ENCODE data around the gene SOX3.

SOX3 gene

DNA sequence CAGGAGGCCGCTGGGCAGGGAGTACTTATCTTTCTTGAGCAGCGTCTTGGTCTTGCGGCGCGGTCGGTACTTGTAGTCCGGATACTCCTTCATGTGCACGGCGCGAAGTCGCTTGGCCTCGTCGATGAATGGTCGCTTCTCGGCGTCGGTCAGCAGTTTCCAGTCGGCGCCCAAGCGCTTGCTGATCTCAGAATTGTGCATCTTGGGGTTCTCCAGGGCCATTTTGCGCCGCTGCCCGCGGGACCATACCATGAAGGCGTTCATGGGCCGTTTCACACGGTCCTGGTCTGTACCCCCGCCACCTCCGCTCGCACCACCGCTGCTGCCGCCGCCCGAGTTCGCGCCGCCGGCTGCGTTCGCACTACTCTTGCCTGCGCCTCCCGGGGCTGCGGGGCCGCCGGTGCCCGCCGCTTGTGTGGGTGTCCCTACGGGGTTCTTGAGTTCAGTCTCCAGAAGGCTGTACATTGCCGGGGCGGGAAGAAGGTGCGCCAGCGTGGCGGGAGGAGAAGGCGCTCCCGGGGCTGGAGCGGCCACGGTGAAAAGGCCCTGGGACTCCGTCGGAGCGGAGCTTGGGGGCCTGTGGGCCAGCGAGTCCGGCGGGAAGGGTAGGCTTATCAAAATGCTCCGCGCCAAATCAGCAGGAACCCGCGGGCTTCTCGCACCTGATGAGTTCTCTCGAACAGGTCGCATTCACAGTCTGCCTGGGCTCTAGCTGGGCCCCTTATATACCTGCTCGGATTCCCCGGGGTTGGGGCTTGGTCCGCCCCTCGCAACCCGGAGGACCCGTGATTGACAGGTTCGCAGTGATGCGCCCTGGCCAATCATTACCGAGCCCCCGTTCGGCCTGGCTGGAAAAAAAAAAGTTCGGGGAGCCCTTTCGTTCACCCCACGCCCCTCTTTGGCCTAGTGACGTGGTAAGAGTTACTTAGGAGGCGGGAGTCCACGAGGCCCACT, at the start of gene SOX3:
Gene SOX3 (minus strand): TSS at position 699 of the 954 bp plus-strand sequence. CDS start 9 bp downstream, at position 690.
- peak within 1 kb of the TSS; percentile 7 for H3K4me3 Mint-ChIP-seq
- H3K9me3 Mint-ChIP-seq (ENCODE audit: low read depth) = no peaks in the 10 kb centered on the region
- H3K27me3 Mint-ChIP-seq = peaks cover 27% of the 10 kb centered on the region
- H3K4me1 Mint-ChIP-seq (ENCODE audit: low read depth) = peaks cover 9% of the 10 kb centered on the region
- H3K36me3 Mint-ChIP-seq = no peaks in the 10 kb centered on the region
- H3K27ac Mint-ChIP-seq = no peak within 1 kb of the TSS

DNA sequence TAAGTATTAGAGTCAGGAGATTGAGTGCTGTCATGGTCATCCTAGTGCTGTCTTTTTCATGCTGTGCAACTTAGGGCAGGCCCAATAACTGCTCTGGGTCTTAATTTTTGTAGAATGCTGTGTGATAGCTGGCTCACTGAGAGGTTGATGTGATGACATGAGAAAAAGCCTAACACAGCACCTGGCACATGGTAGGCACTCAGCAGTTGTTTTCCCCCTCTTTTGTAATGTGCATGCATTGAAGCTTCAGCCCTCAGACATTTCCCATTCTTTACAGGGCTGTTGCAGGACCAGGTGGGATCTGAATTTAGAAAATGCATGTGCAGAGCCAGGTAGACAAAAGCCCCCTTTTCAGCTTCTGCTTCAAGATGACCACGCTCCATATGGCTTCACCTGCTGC, 44.1 kb upstream of the SOX3 start:
- no peaks in the 10 kb centered on the region for H3K27me3 Mint-ChIP-seq
- H3K36me3 Mint-ChIP-seq = no peaks in the 10 kb centered on the region
- no peaks in the 10 kb centered on the region for H3K9me3 Mint-ChIP-seq (ENCODE audit: low read depth)
- H3K27ac Mint-ChIP-seq = no peak overlapping the region
- no peak overlapping the region for H3K4me3 Mint-ChIP-seq
- no peaks in the 10 kb centered on the region for H3K4me1 Mint-ChIP-seq (ENCODE audit: low read depth)

DNA sequence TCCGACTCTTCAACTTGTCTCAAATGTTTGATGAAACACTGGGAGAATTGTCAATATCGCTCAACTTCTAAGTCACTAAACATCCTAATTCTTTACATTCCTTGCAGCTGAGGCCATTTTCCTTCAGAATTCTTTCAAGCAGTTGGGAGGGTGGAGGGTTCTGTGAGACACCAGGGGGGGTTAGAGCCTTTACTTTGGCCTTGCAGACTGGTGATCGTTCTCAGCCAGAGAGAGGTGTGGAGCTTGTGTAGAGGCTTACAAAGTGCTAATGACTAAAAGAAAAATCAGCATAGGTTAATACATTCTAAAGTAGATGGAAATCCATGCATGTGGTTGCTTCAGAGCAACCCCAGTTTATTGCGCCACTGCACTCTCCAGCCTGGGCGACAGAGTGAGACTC, 21.3 kb upstream of the SOX3 start:
- H3K27me3 Mint-ChIP-seq = no peaks in the 10 kb centered on the region
- no peaks in the 10 kb centered on the region for H3K36me3 Mint-ChIP-seq
- no peak overlapping the region for H3K27ac Mint-ChIP-seq
- no peaks in the 10 kb centered on the region for H3K9me3 Mint-ChIP-seq (ENCODE audit: low read depth)
- no peaks in the 10 kb centered on the region for H3K4me1 Mint-ChIP-seq (ENCODE audit: low read depth)
- H3K4me3 Mint-ChIP-seq = no peak overlapping the region

DNA sequence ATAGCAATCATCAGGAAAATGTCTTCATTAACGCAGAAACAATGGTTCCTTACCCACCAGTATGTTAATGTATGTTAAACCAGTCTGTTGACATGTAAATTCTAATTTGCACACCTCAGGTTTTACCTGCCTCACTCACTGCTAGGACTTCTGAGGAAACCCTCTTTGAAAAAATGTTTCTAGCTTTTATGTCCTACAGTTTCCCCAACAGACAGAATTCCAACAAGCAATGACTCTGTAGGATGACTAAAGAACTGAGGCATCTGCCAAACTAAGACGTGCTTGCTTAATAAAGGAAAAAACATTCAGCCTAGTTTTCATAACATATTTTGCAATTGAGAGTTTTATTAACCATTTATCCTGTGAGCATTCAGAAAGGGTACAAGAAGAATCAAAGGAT, 20.6 kb upstream of the SOX3 start:
- Mint-ChIP-seq H3K27me3 (no peaks in the 10 kb centered on the region), H3K9me3 (ENCODE audit: low read depth) (no peaks in the 10 kb centered on the region), H3K4me1 (ENCODE audit: low read depth) (no peaks in the 10 kb centered on the region), H3K36me3 (no peaks in the 10 kb centered on the region), H3K4me3 (no peak overlapping the region), H3K27ac (no peak overlapping the region)

DNA sequence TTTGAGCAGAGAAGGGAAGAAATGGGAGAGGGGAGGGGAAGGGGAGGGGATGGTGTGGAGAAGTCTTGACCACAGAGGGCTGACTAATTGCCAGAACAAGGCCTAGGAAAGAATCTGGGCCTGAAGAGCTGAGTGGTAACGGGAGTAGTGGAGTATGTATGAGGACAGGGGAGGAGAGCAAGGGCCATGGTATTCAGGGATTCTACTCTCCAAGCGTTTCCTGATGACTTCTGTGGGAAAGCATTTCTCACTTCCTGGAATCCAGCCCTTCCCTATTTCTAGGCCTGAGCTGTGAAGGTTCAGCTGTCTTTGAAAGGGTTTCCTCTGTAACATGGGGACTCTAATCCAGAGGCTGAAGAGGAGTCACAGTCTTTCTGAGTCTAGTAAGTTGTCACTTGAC, 19.7 kb upstream of the SOX3 start:
- Mint-ChIP-seq H3K9me3 (ENCODE audit: low read depth) (no peaks in the 10 kb centered on the region), H3K27me3 (no peaks in the 10 kb centered on the region), H3K27ac (no peak overlapping the region), H3K4me1 (ENCODE audit: low read depth) (no peaks in the 10 kb centered on the region), H3K36me3 (no peaks in the 10 kb centered on the region), H3K4me3 (no peak overlapping the region)

DNA sequence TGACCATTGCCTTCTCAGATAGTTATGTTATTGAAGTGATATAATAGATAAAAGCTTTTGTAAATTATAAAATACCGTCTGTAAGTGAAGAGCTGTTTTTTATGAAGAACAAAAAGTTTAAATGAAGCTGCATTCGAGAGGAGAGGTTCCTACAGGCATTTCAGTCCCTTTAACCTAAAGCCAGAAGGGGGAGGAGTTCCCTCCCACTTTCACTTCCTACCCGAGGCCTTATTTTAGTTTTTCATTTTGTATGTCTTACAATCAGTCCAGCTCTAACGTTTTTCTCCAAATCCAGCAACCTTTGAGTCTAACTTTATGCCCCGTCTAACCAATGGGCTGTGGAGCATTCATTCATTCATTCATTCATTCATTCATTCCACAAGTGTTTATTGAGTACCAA, 16.5 kb upstream of the SOX3 start:
- Mint-ChIP-seq H3K27ac (no peak overlapping the region), H3K4me3 (no peak overlapping the region), H3K9me3 (ENCODE audit: low read depth) (no peaks in the 10 kb centered on the region), H3K27me3 (no peaks in the 10 kb centered on the region), H3K4me1 (ENCODE audit: low read depth) (no peaks in the 10 kb centered on the region), H3K36me3 (no peaks in the 10 kb centered on the region)

DNA sequence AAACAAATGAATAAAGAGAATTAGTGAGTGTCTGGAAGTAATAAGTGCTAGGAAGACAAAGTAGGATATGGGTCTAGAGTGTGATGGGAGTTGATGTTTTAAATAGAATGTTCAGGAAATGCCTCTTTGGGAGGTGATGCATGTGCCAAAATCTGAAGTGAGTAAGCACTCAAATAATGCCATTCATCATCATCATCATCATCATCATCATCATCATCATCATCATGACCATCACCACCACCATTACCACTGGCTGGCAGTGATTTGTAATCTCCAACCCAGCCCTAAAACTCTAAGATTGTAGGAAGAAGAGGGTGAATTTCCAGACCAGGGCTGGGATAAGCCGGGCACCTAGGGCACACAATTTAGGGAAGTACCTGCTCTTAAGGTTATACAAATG, 9.7 kb upstream of the SOX3 start:
- Mint-ChIP-seq H3K4me1 (ENCODE audit: low read depth) (no peaks in the 10 kb centered on the region), H3K27ac (no peak overlapping the region), H3K36me3 (no peaks in the 10 kb centered on the region), H3K9me3 (ENCODE audit: low read depth) (no peaks in the 10 kb centered on the region), H3K4me3 (no peak overlapping the region), H3K27me3 (peaks cover 3% of the 10 kb centered on the region)

DNA sequence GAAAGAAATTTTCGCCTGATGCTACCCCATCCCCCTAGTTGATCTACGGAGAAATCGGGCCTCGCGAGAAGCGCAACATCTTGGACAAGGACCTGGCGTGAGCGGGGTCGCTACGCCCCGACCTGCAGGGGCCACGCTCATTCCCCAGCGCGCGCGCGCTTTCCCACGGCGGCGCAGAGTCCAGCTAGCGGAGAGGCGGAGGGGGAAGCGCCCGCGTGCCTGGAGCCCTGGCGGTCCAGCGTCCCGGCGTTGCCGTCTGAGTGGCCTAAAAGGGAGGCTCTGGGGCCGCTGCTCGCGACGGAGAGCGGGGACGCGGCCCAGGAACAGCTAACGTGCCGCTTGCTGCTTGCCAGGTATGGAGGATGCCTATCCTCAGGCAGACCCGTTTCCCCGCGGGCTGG, 6.0 kb upstream of the SOX3 start:
- Mint-ChIP-seq H3K9me3 (ENCODE audit: low read depth) (no peaks in the 10 kb centered on the region), H3K36me3 (no peaks in the 10 kb centered on the region), H3K27me3 (peaks cover 14% of the 10 kb centered on the region), H3K27ac (no peak overlapping the region), H3K4me3 (no peak overlapping the region), H3K4me1 (ENCODE audit: low read depth) (peaks cover 1% of the 10 kb centered on the region)

DNA sequence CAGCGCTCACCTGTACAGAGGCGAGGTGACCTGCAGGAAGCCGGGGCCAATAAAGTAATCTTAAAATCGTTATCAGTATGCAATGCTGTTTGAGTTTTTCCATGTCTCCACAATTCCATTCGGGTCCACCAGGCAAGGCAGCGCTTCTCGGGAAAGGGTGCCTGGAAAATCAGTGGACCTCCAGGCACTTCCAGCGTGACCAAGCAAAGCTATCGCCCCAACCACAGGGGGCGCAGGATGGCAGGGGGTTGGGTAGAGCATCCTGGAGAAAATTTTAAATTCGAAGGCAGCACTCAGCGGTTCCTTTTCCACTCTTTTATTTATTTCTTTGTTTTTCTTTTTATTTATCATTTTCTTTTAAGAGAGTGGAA, 5.4 kb upstream of the SOX3 start:
- H3K27me3 Mint-ChIP-seq = peaks cover 14% of the 10 kb centered on the region
- no peaks in the 10 kb centered on the region for H3K36me3 Mint-ChIP-seq
- H3K27ac Mint-ChIP-seq = no peak overlapping the region
- no peak overlapping the region for H3K4me3 Mint-ChIP-seq
- H3K4me1 Mint-ChIP-seq (ENCODE audit: low read depth) = peaks cover 1% of the 10 kb centered on the region
- no peaks in the 10 kb centered on the region for H3K9me3 Mint-ChIP-seq (ENCODE audit: low read depth)

DNA sequence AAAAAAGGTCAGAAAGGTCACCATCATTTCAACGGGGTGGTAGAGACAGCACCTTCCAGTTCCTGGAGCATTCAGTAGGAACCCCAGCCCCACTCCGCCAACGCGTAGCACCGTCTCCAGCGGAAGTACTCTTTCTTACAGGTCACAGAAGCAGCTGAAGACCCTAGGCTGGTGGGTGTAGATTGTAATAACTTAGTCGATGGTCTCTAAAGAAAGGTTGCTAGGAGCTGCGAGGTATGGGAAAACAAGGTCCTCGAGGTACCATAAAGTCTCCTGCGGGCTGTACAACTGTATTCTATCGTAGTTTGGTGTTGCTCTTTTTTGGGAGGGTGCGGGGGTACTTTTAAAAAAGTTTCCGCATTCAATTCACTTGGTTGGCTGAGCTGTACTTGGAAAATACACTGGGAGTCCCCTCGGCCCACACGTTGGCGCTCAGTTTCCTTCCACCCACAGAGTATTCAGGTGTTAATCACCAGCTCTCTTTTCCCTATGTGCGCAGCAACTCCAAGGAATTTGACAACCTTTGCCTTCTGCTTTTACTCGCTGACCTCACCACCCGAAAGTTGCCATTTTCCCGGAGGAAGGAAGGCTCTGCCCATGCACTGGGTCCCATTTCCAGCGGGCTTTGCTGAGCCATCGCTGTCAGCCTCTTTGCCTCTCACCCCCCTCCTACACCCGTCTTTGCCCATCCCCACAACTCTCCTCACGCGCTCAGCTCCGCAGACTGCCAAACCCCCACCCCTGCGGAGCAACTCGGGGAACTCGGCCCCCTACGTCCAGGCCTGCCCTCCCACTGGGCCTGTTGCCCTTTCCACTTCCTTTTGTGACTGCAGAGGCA, 4.8 kb upstream of the SOX3 start:
- H3K27me3 Mint-ChIP-seq = peaks cover 14% of the 10 kb centered on the region
- H3K27ac Mint-ChIP-seq = no peak overlapping the region
- no peak overlapping the region for H3K4me3 Mint-ChIP-seq
- H3K36me3 Mint-ChIP-seq = no peaks in the 10 kb centered on the region
- H3K9me3 Mint-ChIP-seq (ENCODE audit: low read depth) = no peaks in the 10 kb centered on the region
- H3K4me1 Mint-ChIP-seq (ENCODE audit: low read depth) = peaks cover 3% of the 10 kb centered on the region

DNA sequence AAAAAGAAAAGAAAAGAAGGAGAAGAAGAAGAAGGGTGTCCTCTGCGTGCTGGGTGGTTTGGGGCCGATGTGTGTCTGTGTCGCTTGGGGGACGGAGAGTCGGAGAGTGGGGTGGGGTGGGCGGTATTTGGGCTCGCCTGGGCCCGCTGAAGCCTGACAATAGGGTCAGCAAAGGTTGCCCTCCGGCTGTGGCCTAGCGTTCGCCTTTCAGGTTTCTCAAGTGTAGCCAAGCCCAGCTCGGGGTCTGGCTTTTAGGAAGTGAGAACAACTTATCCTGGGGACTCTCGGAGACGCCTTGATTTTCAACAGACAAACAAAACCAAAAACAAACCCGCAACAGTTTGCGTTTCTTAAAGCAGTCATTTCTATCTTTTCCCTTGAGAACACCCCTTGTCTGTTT, 4.1 kb upstream of the SOX3 start:
- Mint-ChIP-seq H3K27me3 (peaks cover 14% of the 10 kb centered on the region), H3K4me1 (ENCODE audit: low read depth) (peaks cover 3% of the 10 kb centered on the region), H3K27ac (no peak overlapping the region), H3K4me3 (no peak overlapping the region), H3K9me3 (ENCODE audit: low read depth) (no peaks in the 10 kb centered on the region), H3K36me3 (no peaks in the 10 kb centered on the region)

DNA sequence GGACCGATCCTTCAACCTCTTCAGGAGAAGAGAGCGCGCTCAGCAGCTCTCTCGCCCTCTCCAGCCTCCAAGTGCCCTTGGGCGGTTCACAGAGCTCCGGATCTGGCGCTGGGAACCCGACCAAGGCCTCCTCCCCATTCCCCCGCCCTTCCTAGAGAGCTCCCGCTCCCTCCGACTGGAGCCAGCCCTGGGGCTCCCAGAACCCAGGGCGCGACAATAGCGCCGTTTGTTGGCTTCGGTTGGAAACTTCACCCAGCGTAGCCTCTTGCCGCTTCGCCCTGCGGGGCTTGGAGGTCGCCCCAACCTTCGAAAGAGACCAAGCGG, 3.1 kb upstream of the SOX3 start:
- H3K4me1 Mint-ChIP-seq (ENCODE audit: low read depth) = peaks cover 8% of the 10 kb centered on the region
- no peak overlapping the region for H3K4me3 Mint-ChIP-seq
- H3K36me3 Mint-ChIP-seq = no peaks in the 10 kb centered on the region
- H3K27ac Mint-ChIP-seq = no peak overlapping the region
- no peaks in the 10 kb centered on the region for H3K9me3 Mint-ChIP-seq (ENCODE audit: low read depth)
- peaks cover 14% of the 10 kb centered on the region for H3K27me3 Mint-ChIP-seq

DNA sequence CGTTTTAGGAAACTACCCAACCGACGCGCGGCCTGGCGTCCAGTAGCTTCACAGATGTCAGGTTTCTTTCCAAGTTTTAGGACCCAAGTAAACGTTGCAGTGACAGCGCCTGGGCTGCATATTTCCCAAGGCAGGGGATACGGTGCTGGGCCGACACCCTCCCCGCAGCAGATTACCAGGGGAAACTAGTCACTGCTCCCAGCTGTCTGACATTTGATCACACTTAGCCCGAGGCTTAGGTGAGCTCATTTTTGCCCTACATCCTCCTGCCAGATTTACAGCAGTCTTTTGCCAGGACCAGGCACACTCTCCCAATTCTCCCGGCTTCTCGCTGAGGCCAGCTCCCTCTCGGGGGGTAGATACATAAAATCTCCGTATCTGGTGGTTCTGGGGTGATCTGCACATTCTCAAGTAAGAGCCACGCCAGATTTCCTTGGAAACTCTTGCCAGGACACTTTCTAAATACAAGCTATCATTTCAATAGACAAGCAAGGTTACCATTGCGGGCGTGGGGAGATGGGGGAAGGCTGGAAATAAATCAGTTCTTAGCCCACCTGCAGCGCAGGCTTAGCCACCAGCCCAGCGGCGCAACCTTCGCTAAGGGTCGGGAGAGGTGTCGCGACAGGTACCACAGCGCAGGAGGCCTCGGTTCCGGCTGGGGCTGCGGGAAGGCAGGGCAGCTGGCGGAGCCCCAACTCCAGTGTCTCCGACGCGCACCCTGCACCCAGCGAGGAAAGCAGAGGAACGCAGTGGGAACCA, 2.5 kb upstream of the SOX3 start:
- H3K4me3 Mint-ChIP-seq = no peak overlapping the region
- no peaks in the 10 kb centered on the region for H3K36me3 Mint-ChIP-seq
- H3K4me1 Mint-ChIP-seq (ENCODE audit: low read depth) = peaks cover 9% of the 10 kb centered on the region
- no peaks in the 10 kb centered on the region for H3K9me3 Mint-ChIP-seq (ENCODE audit: low read depth)
- peaks cover 15% of the 10 kb centered on the region for H3K27me3 Mint-ChIP-seq
- H3K27ac Mint-ChIP-seq = no peak overlapping the region

DNA sequence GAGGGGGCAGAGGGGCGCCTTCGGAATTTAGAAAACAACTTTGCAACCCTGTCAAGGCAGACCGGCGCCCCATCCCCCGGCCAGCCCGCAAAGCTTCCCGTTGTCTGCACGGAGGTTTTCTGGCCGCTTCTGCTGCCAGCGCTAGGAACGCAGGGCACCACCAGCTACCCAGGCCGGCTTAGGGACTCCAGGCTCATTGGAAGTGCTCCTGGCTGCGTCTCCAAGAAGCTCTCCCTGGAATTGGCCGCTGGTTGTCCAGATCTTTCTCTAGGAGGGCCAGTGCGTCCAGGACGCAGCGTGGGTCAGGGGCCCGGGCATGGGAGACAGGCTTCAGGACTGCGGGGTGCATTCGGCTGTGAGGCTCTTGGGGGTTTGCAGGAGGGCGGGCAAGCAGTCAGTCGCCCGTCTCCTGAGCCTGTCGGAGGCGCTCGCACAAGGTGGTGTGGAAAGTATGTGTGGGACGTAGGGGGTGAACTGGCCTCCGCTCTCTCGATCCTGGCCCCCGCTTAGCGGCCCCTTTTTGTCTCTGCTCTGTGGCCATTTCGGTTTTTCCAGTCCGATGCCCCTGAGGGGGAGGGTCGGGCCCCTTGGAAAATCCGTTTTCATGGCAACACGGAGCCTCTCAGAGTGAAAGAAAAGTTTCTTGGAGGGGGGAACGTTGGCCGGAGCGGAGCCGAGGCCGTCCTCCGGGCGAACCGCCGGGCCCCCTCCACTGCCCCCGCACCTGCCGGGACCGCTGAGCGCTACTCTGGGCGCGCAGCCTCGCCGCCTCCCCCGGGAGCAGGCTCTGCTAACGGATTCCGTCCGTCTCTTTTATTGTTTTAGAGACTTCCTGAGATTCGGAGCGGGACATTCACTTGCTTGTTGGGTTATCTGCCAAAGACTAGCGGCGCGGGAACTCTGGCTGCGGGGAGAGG, 810 bp upstream of the SOX3 start:
- Mint-ChIP-seq H3K27me3 (peaks cover 23% of the 10 kb centered on the region), H3K4me3 (peak overlapping the region; percentile 7), H3K4me1 (ENCODE audit: low read depth) (peaks cover 9% of the 10 kb centered on the region), H3K27ac (no peak overlapping the region), H3K36me3 (no peaks in the 10 kb centered on the region), H3K9me3 (ENCODE audit: low read depth) (no peaks in the 10 kb centered on the region)
